Activated T-helper 17 cell treated with anti-CD3 and anti-CD28 coated beads, Interleukin-2, amount 50 U/mL, for 72 hours (primary cell): ENCODE data around the gene RFX1. TPM values are rescaled to one million over a fixed set of nuclear protein-coding genes. Genes with fewer than 3 reads are reported as not detected.
A peak's percentile ranks its signal among the peaks of the same experiment; 100 is the strongest.

Experiments
- ATAC-seq: fragments of 150-1000 bp; cut with Tn5 transposase; replicated peaks from 2 replicates; pipeline ENCODE4 v1.10.0; 2021; ENCODE audit warnings: mild to moderate bottlenecking, moderate library complexity
- H3K27ac Mint-ChIP-seq: one replicate; pipeline ENCODE4 v1.8.0; 2022; ENCODE audit warnings: mixed read lengths
- H3K27me3 Mint-ChIP-seq: one replicate; pipeline ENCODE4 v1.8.0; 2022; ENCODE audit warnings: mixed read lengths
- H3K36me3 Mint-ChIP-seq: one replicate; pipeline ENCODE4 v1.8.0; 2022; ENCODE audit warnings: low read depth, mild to moderate bottlenecking, mixed read lengths
- H3K4me1 Mint-ChIP-seq: one replicate; pipeline ENCODE4 v1.8.0; 2022; ENCODE audit warnings: mixed read lengths
- H3K4me3 Mint-ChIP-seq: one replicate; pipeline ENCODE4 v1.8.0; 2022; ENCODE audit warnings: mild to moderate bottlenecking, mixed read lengths
- H3K9me3 Mint-ChIP-seq: one replicate; pipeline ENCODE4 v1.8.0; 2022; ENCODE audit warnings: mixed read lengths
- total RNA-seq, 2 donors: library from RNA; stranded (reverse); gene quantifications; one replicate each; pipeline ENCODE4 v1.2.3, GENCODE V29; 2022

RFX1 gene
- total RNA-seq, 2 donors from 2014 or later = 12.6 to 12.9 TPM

GRCh38 chr19:13920940-13921747, 85.0 kb downstream of the RFX1 start:
- Mint-ChIP-seq H3K27ac (peak overlapping the region; percentile 33), H3K27me3 (no peaks in the 10 kb centered on the region), H3K4me3 (no peak overlapping the region), H3K4me1 (peaks cover 4% of the 10 kb centered on the region), H3K9me3 (peaks cover 3% of the 10 kb centered on the region), H3K36me3 (peaks cover 73% of the 10 kb centered on the region)
- peak; percentile 95 for ATAC-seq

GRCh38 chr19:13920524-13920923, 85.6 kb downstream of the RFX1 start:
- no peak for ATAC-seq
- Mint-ChIP-seq H3K36me3 (peaks cover 74% of the 10 kb centered on the region), H3K27me3 (no peaks in the 10 kb centered on the region), H3K4me1 (peaks cover 4% of the 10 kb centered on the region), H3K4me3 (no peak overlapping the region), H3K27ac (no peak overlapping the region), H3K9me3 (peaks cover 3% of the 10 kb centered on the region)

- H3K36me3 Mint-ChIP-seq = peaks cover 75% of the 10 kb centered on the region
- H3K4me1 Mint-ChIP-seq = peaks cover 4% of the 10 kb centered on the region
- H3K27me3 Mint-ChIP-seq = no peaks in the 10 kb centered on the region
- no peak overlapping the region for H3K27ac Mint-ChIP-seq
- peaks cover 3% of the 10 kb centered on the region for H3K9me3 Mint-ChIP-seq
- no peak overlapping the region for H3K4me3 Mint-ChIP-seq
- ATAC-seq = no peak
These were observed 87.3 kb downstream of the RFX1 start for GRCh38 chr19:13918726-13919411.

GRCh38 chr19:13917888-13918406, 88.2 kb downstream of the RFX1 start:
- Mint-ChIP-seq H3K36me3 (peaks cover 76% of the 10 kb centered on the region), H3K4me1 (peaks cover 4% of the 10 kb centered on the region), H3K4me3 (no peak overlapping the region), H3K9me3 (peaks cover 3% of the 10 kb centered on the region), H3K27ac (no peak overlapping the region), H3K27me3 (no peaks in the 10 kb centered on the region)
- ATAC-seq = no peak

GRCh38 chr19:13914777-13915176, 91.3 kb downstream of the RFX1 start:
- no peak overlapping the region for H3K27ac Mint-ChIP-seq
- peaks cover 76% of the 10 kb centered on the region for H3K36me3 Mint-ChIP-seq
- no peak overlapping the region for H3K4me3 Mint-ChIP-seq
- no peaks in the 10 kb centered on the region for H3K27me3 Mint-ChIP-seq
- H3K4me1 Mint-ChIP-seq = no peaks in the 10 kb centered on the region
- H3K9me3 Mint-ChIP-seq = no peaks in the 10 kb centered on the region
- ATAC-seq = no peak

- Mint-ChIP-seq H3K27ac (no peak overlapping the region), H3K4me1 (no peaks in the 10 kb centered on the region), H3K4me3 (no peak overlapping the region), H3K9me3 (no peaks in the 10 kb centered on the region), H3K36me3 (peaks cover 78% of the 10 kb centered on the region), H3K27me3 (no peaks in the 10 kb centered on the region)
- no peak for ATAC-seq
These were observed 92.8 kb downstream of the RFX1 start for GRCh38 chr19:13913352-13913751.

Other genes starting within 250 kb of the RFX1 start
- 10 to 100 TPM; 45.3 to 53.7 TPM for gene MRI1, start 241.8 kb downstream of the RFX1 start, total RNA-seq
- gene C19orf53, start 231.9 kb downstream of the RFX1 start, total RNA-seq = 100 to 1,000 TPM in 1 of 2 donors, 10 to 100 TPM in 1; 76.7 to 127 TPM
- gene ZSWIM4, start 210.9 kb downstream of the RFX1 start, total RNA-seq = 10 to 100 TPM in 1 of 2 donors, 1 to 10 TPM in 1; 5.4 to 10.6 TPM
- gene NANOS3, start 129.2 kb downstream of the RFX1 start, total RNA-seq = 1 to 10 TPM; 1.2 to 3.6 TPM
- gene BRME1, start 100.2 kb downstream of the RFX1 start, total RNA-seq = 10 to 100 TPM in 1 of 2 donors, 1 to 10 TPM in 1; 4.8 to 12.5 TPM
- gene CC2D1A, start 100.1 kb downstream of the RFX1 start, total RNA-seq = 10 to 100 TPM; 34.6 to 35.4 TPM
- 1 to 10 TPM in 1 of 2 donors, under 1 TPM in 1; 0.90 to 1.0 TPM for gene PODNL1, start 67.9 kb downstream of the RFX1 start, total RNA-seq
- 10 to 100 TPM; 60.9 to 67.7 TPM for gene DCAF15, start 53.8 kb downstream of the RFX1 start, total RNA-seq
- not detected for gene RLN3, start 21.8 kb upstream of the RFX1 start, total RNA-seq
- 10 to 100 TPM; 52.1 to 53.9 TPM for gene IL27RA, start 25.4 kb upstream of the RFX1 start, total RNA-seq
- gene PALM3, start 55.8 kb upstream of the RFX1 start, total RNA-seq = not detected
- gene MISP3, start 66.5 kb upstream of the RFX1 start, total RNA-seq = 1 to 10 TPM; 1.5 to 4.1 TPM
- gene C19orf67, start 79.5 kb upstream of the RFX1 start, total RNA-seq = under 1 TPM in 1 of 2 donors, not detected in 1; 0.42 TPM
- gene SAMD1, start 84.4 kb upstream of the RFX1 start, total RNA-seq = 10 to 100 TPM; 62.1 to 77.5 TPM
- 10 to 100 TPM; 43.1 to 69.5 TPM for gene PRKACA, start 111.4 kb upstream of the RFX1 start, total RNA-seq
- gene ASF1B, start 130.3 kb upstream of the RFX1 start, total RNA-seq = 10 to 100 TPM; 62.6 to 73.7 TPM
- gene ADGRL1, start 199.8 kb upstream of the RFX1 start, total RNA-seq = 1 to 10 TPM; 3.9 to 8.4 TPM